ENCODE measurements around the gene AICDA.

- TF ChIP-seq CTCF (IDR thresholded peaks at IDR 0.05) (no peak), POLR2A (IDR thresholded peaks at IDR 0.05) (no peak)
Observed at GRCh38 chr12:8639936-8640335, 27.3 kb upstream of the AICDA start.
